Stimulated activated CD8-positive, alpha-beta memory T cell treated with anti-CD3 and anti-CD28 coated beads, Interleukin-15, amount 100 ng/mL, for 1 hour (primary cell): ENCODE measurements around the gene TBC1D28.
A peak's percentile ranks its signal among the peaks of the same experiment; 100 is the strongest.
"Not testable (repeated sequence)": the region's sequence is repeated elsewhere in the genome, so short reads cannot be mapped to it uniquely, and the experiment has no call there.

Source experiments
- DNase-seq: peaks from one replicate; pipeline ENCODE4 v3.0.0-alpha.2; 2020; ENCODE audit warnings: low read depth

Gene TBC1D28

GRCh38 chr17:18644291-18644690 is at the start of gene TBC1D28:
TBC1D28 (minus strand) TSS chr17:18644391; CDS start chr17:18641352, 3,039 bp downstream.
- not testable (repeated sequence) for DNase-seq

DNA sequence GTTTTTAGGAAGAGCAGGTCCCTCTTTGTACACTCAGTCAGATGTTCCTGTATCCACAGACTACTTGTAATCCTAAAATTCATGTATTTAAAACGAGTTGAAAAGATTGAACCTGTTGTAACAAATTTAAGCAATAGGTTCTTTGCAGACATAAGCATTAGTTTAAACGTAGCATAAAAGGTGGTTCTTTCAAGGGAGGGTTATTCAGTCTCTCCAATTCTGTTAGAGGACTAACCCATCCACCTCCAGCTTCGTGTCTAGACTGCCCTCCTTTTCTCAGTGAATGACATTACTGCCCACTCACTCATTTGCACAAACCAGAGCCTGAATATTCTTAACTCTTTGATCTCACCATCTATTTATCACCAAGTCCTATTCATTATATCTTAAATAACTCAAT is 38.5 kb upstream of the TBC1D28 start:
- not testable (repeated sequence) for DNase-seq

- DNase-seq: peak; percentile 16
Measured at GRCh38 chr17:18681767-18682571, 37.8 kb upstream of the TBC1D28 start, which contains the start of gene FOXO3B. FOXO3B (minus strand) TSS chr17:18682314; CDS start chr17:18681651, 663 bp downstream.

- DNase-seq: not testable (repeated sequence)
Measured at GRCh38 chr17:18677381-18677780, 33.2 kb upstream of the TBC1D28 start.

- DNase-seq: not testable (repeated sequence)
Measured at GRCh38 chr17:18676928-18677327, 32.7 kb upstream of the TBC1D28 start.

GRCh38 chr17:18672395-18673227 is 28.4 kb upstream of the TBC1D28 start:
- DNase-seq: not testable (repeated sequence)

- DNase-seq: not testable (repeated sequence)
Measured at GRCh38 chr17:18668625-18669024, 24.4 kb upstream of the TBC1D28 start.

DNA sequence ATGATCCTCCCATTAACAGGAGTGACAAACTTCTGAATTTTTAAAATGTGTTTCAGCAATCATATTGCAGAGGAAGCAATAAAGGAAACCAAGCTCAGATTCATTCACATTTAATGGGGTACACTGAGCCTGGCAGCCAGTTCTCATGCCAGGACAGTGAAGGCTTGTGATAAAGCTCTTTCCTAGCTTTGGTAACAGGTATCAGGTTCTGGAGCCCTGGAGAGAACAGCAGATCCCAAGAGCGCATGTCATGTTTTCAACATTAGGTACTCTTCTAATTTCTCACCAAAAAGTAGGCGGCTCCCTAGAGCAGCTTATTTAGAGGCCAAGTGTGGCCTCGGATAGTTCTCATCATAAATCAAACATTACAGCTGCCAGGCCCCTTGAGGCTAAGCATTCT is 23.3 kb upstream of the TBC1D28 start:
- DNase-seq: not testable (repeated sequence)

GRCh38 chr17:18666326-18666725 is 22.1 kb upstream of the TBC1D28 start:
- not testable (repeated sequence) for DNase-seq

DNA sequence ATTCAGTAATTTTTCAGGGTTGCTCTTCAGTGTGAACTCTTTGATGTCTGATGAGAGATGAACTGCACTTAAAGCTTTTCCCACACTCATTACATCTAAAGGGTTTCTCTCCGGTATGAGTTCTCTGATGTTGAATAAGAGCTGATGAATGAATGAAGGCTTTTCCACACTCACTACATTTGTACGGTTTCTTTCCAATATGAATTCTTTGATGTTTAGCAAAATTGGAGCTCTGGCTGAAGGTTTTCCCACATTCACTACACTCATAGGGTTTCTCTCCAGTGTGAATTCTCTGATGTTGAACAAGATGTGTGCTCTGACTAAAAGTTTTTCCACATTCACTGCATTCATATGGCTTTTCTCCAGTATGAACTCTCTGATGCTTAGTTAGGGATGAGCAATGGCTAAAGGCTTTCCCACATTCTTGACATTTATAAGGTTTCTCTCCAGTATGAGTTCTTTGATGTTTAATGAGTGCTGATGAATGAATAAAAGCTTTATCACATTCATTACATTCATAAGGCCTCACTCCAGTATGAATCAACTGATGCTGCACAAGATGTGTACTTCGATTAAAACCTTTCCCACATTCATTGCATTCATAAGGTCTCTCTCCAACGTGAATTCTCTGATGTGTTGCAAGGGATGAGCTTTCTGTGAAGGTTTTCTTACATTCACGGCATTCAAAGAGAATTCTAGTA is 17.9 kb upstream of the TBC1D28 start:
- not testable (repeated sequence) for DNase-seq

DNA sequence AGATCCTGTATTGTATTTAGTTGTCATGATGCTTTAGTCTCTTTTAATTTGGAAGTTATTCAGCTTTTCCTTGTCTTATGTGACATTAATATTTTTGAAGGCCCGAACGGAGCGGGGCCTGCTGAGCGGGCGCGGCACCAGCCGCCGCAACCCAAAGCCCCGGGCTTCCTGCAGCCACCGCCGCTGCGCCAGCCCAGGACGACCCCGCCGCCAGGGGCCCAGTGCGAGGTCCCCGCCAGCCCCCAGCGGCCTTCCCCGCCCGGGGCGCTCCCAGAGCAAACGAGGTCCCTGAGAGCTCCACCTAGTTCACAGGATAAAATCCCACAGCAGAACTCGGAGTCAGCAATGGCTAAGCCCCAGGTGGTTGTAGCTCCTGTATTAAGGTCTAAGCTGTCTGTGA is 5.9 kb upstream of the TBC1D28 start:
- DNase-seq: not testable (repeated sequence)

- DNase-seq: not testable (repeated sequence)
Measured at GRCh38 chr17:18643124-18643523, 1.1 kb downstream of the TBC1D28 start.

DNA sequence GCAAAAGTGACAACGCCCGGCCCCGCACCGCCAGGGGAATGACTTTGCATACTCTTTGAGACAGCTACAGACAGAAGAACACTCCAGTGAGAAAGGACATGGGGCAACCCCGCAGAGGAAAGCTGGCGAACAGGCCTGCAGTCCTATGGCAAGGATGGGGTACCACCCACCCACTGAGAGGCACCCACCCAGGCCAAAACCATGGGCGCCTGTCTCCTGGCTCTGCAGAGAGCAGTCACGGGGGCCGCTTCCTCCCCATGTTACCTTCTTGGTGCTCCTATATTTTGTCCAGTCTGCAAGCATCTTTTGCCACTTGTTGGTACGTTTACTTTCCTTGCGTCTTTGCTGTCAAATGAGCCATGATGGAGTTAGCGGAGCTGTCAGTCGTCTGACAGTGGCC is 5.8 kb downstream of the TBC1D28 start:
- DNase-seq: not testable (repeated sequence)

DNA sequence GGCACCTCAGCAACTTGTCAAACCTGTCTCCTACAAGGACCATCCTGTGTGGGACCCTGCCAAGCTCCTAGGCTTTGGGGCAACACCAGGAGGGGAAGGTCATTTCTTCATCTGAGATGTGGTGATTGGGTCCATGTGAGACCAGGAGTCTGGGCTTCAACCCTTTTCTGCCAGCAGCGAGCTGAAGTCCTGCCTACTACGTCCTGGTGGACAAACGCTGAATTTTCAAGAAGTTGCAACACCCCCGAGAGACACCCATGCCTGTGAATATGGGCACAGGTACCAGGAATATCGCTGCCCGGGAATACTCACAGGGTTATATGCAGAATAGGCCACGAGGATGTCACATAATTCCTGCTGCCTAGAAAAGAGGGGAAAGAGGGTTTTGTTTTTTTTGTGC is 8.0 kb downstream of the TBC1D28 start:
- not testable (repeated sequence) for DNase-seq

DNA sequence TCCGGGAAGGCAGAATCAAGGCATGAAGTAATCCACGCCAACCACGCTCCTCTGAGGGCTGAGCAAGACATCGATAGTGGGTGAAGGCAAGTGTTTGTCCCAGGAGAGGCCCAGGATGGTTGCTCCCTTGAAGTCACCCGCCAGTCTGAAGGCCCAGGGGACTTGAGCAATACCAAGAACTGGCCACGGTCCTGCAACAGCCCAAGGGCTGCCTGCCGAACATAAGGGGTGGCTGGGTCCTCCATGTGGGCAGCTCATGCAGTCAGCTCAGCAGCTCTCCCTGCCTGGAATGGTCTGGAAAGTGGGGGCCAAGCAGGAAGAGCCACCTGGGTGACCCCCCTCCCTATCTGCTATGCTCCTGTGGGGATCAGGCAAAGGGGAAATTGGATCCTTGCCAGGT is 8.4 kb downstream of the TBC1D28 start:
- DNase-seq: not testable (repeated sequence)

DNA sequence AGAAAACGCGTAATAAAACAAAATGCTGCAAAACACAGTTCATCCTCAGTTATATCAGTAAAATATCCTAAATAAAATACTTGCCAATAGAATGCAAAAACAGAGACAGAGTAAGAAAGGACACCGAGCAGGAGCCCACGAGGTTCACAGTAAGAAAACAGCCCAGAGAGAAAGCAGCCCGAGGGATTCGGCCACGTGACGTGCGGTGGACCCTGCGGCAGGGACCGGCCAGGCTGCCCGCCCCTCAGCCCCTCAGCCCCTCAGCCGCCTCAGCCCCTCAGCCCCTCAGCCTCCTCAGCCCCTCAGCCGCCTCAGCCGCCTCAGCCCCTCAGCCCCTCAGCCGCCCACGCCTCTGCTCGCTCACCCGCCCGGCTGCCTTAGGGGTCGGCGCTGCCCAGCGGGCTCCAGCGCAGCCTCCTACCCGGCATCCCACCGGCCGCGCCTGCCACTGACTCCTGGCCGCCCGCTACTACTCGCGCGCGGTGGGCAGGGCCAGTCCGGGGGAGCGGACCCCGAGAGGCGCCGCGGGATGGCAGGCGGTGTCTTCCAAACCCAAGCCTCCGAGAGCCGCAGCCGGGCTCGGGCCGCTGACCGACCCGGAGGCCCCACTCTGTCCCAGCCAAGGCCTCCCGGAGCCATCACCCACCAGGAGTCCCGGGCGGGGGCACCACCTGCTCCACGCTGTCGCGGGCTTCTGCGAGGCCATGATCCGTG is 9.5 kb downstream of the TBC1D28 start:
- DNase-seq: not testable (repeated sequence)

GRCh38 chr17:18626152-18626870 is 17.9 kb downstream of the TBC1D28 start:
- no peak for DNase-seq

DNA sequence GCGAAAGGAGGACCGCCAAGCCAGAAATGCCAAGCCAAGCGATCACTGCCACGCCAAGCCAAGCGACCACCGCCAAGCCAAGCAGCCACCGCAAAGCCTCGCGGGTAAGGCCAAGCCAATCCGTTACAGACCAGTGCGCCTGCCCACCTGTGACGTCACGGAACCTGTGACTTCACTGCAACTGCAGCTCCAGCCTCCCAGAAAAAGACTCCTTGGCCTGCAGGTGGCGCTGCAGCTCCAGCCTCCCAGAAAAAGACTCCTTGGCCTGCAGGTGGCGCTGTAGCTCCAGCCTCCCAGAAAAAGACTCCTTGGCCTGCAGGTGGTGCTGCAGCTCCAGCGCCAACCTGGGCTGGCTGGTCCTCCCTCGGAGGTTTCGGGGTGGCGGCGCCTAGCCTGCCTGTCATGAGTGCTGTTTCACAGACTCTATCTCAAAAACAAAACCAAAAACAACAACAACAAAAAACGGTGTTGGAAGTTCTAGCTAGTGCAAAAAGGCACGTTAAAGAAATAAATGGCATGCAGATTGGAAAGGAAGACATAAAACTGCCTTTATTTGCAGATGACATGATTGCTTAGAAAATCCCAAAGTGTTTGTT is 18.6 kb downstream of the TBC1D28 start:
- DNase-seq: peak; percentile 95

- not testable (repeated sequence) for DNase-seq
Measured at GRCh38 chr17:18624862-18625501, 19.2 kb downstream of the TBC1D28 start.

- DNase-seq: not testable (repeated sequence)
Measured at GRCh38 chr17:18617613-18618012, 26.6 kb downstream of the TBC1D28 start.
